Upper lobe of left lung (tissue), 6 donors: Measurements from ENCODE around the gene CDHR4. TPM values are rescaled to one million over a fixed set of nuclear protein-coding genes. Genes with fewer than 3 reads are reported as not detected.

ENCODE experiments used
- ATAC-seq, 2 donors: fragments of 200-7000 bp; cut with Tn5 transposase; one replicate each; pipeline ENCODE4 v1.9.1; 2022; ENCODE audit warnings: mild to moderate bottlenecking in 2 of 2, moderate library complexity in 2 of 2; ENCODE audit not compliant: low FRiP score in 2 of 2
- DNase-seq, 2 donors: peaks; one replicate each; pipeline ENCODE4 v3.0.0-alpha.2; 2019 to 2020
- H3K27ac ChIP-seq, 4 donors: fragments of 200-600 bp; sonication (generic); one replicate each; pipeline ENCODE4 v1.5.1; 2016 to 2019
- H3K27me3 ChIP-seq, 4 donors: fragments of 200-600 bp; sonication (generic); one replicate each; pipeline ENCODE4 v1.5.1; 2017 to 2019
- H3K36me3 ChIP-seq, 4 donors: fragments of 200-600 bp; sonication (generic); one replicate each; pipeline ENCODE4 v1.5.1; 2016 to 2019
- H3K4me1 ChIP-seq, 4 donors: fragments of 200-600 bp; sonication (generic); one replicate each; pipeline ENCODE4 v1.5.1; 2018 to 2019
- H3K4me3 ChIP-seq, 4 donors: fragments of 200-600 bp; sonication (generic); one replicate each; pipeline ENCODE4 v1.5.1; 2017 to 2019; ENCODE audit warnings: mild to moderate bottlenecking in 2 of 4, moderate library complexity in 1 of 4
- H3K9me3 ChIP-seq, 4 donors: fragments of 200-600 bp; sonication (generic); one replicate each; pipeline ENCODE4 v1.5.1; 2018 to 2019
- EP300 ChIP-seq, 4 donors: sonication (generic); formaldehyde crosslinking; IDR thresholded peaks; one replicate each; pipeline ENCODE4 v1.5.1; 2017; ENCODE audit warnings: antibody characterized with exemption in 4 of 4, control low read depth in 2 of 4
- POLR2A ChIP-seq, 4 donors: fragments of 450-650 bp; IDR thresholded peaks; one replicate each; pipeline ENCODE4 v1.5.1; 2016 to 2017; ENCODE audit warnings: antibody characterized with exemption in 4 of 4, mild to moderate bottlenecking in 2 of 4
- POLR2AphosphoS5 ChIP-seq, 2 donors: sonication (generic); formaldehyde crosslinking; IDR thresholded peaks; one replicate each; pipeline ENCODE4 v1.5.1; 2017; ENCODE audit warnings: antibody characterized with exemption in 2 of 2
- WGBS, 2 donors: methylation state at CpG; one replicate each; pipeline ENCODE4 v1.1.5; 2017 to 2018; 5-methylcytosine and 5-hydroxymethylcytosine counted together
- total RNA-seq, 6 donors: library from RNA; depleted of rRNA in 4 of 6; stranded (reverse); fragments of >200 nt in 4 of 6; gene quantifications; one replicate each; pipeline versions ENCODE4 v1.1.0 to v1.2.1, GENCODE V29; 2016 to 2021
- TF ChIP-seq, protein P1 (sequence below), 6 experiments: fragments of 450-650 bp in 4 of 6; fragments of 200-600 bp in 2 of 6; sonication (generic) in 2 of 6; IDR thresholded peaks; one replicate each; pipeline ENCODE4 v1.5.1; 2016 to 2019; ENCODE audit warnings: antibody characterized with exemption in 6 of 6
- donor health status: DM: no; HTN: no; CAD: no; lungs with moderate emphysema.
- donor health status: DM: no; HTN: yes; CAD: no; lungs with severe emphysema.

The CDHR4 gene
- total RNA-seq, 6 donors from 2014 or later, result 0.66 to 21.9 (median 7.0) TPM

DNA sequence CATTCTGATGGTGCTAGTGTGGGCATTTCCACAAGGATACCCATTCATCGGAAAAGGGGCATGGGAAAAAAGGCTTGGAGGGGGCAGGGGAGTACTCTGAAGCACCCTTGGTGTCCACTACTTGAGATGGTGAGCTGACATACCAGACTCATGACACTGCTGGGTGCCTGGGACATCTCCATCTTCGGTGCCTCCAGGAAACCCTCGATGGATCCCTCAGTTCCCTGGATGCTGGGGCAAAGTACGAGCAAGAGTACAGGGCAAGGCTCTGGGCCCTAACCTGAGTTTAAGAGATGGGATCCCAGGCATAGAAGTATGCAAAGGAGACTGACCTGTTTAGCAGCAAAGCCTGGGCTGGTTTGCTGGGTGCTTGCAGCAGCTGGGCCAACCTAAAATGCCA is 8.1 kb downstream of the CDHR4 start:
- Histone ChIP-seq H3K36me3 (no peaks in the 10 kb centered on the region), H3K9me3 (no peaks in the 10 kb centered on the region), H3K4me3 (no peak overlapping the region), H3K27me3 (no peaks in the 10 kb centered on the region), H3K27ac (no peak overlapping the region), H3K4me1 (peaks cover 6 to 9% (median 7%) of the 10 kb centered on the region in 4 donors)
- DNase-seq, result no peak
- 88 to 90% methylated on average over 1 to 4 of the region's 4 CpGs for WGBS, 2 donors
- no peak for TF ChIP-seq EP300 (IDR thresholded peaks at IDR 0.05)
- no peak for TF ChIP-seq POLR2AphosphoS5 (IDR thresholded peaks at IDR 0.05)
- TF ChIP-seq, protein P1, sequence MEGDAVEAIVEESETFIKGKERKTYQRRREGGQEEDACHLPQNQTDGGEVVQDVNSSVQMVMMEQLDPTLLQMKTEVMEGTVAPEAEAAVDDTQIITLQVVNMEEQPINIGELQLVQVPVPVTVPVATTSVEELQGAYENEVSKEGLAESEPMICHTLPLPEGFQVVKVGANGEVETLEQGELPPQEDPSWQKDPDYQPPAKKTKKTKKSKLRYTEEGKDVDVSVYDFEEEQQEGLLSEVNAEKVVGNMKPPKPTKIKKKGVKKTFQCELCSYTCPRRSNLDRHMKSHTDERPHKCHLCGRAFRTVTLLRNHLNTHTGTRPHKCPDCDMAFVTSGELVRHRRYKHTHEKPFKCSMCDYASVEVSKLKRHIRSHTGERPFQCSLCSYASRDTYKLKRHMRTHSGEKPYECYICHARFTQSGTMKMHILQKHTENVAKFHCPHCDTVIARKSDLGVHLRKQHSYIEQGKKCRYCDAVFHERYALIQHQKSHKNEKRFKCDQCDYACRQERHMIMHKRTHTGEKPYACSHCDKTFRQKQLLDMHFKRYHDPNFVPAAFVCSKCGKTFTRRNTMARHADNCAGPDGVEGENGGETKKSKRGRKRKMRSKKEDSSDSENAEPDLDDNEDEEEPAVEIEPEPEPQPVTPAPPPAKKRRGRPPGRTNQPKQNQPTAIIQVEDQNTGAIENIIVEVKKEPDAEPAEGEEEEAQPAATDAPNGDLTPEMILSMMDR (IDR thresholded peaks at IDR 0.05), result no peak
- no peak for TF ChIP-seq POLR2A (IDR thresholded peaks at IDR 0.05)
- no peak for ATAC-seq

GRCh38 chr3:49790626-49791411 is 8.9 kb downstream of the CDHR4 start:
- Histone ChIP-seq H3K36me3 (no peaks in the 10 kb centered on the region), H3K27ac (no peak overlapping the region), H3K4me1 (peaks cover 6 to 9% (median 7%) of the 10 kb centered on the region in 4 donors), H3K27me3 (no peaks in the 10 kb centered on the region), H3K4me3 (no peak overlapping the region), H3K9me3 (no peaks in the 10 kb centered on the region)
- TF ChIP-seq POLR2AphosphoS5 (IDR thresholded peaks at IDR 0.05) (no peak), POLR2A (IDR thresholded peaks at IDR 0.05) (no peak)
- DNase-seq, result no peak
- no peak for ATAC-seq
- 67 to 72% methylated on average over 9 of the region's 9 CpGs for WGBS, 2 donors

GRCh38 chr3:49788056-49788455 is 11.6 kb downstream of the CDHR4 start:
- no peak for ATAC-seq
- Histone ChIP-seq H3K36me3 (peaks cover 0 to 12% (median 0%) of the 10 kb centered on the region in 4 donors), H3K9me3 (no peaks in the 10 kb centered on the region), H3K4me3 (no peak overlapping the region), H3K27me3 (no peaks in the 10 kb centered on the region), H3K27ac (no peak overlapping the region), H3K4me1 (peaks cover 25 to 34% (median 28%) of the 10 kb centered on the region in 4 donors)
- DNase-seq, result no peak
- no peak for TF ChIP-seq EP300 (IDR thresholded peaks at IDR 0.05)
- TF ChIP-seq, protein P1 (IDR thresholded peaks at IDR 0.05), result no peak
- no peak for TF ChIP-seq POLR2AphosphoS5 (IDR thresholded peaks at IDR 0.05)
- 97 to 100% methylated on average over 2 of the region's 2 CpGs for WGBS, 2 donors

GRCh38 chr3:49787536-49787935 is 12.1 kb downstream of the CDHR4 start:
- no peak for TF ChIP-seq POLR2AphosphoS5 (IDR thresholded peaks at IDR 0.05)
- no peak for TF ChIP-seq POLR2A (IDR thresholded peaks at IDR 0.05)
- TF ChIP-seq, protein P1 (IDR thresholded peaks at IDR 0.05), result no peak
- no peak for TF ChIP-seq EP300 (IDR thresholded peaks at IDR 0.05)
- Histone ChIP-seq H3K36me3 (peaks cover 0 to 14% (median 0%) of the 10 kb centered on the region in 4 donors), H3K4me1 (peaks cover 25 to 36% (median 28%) of the 10 kb centered on the region in 4 donors), H3K27me3 (no peaks in the 10 kb centered on the region), H3K4me3 (no peak overlapping the region), H3K27ac (peak overlapping the region in 2 of 4 donors; percentile 93 to 99), H3K9me3 (no peaks in the 10 kb centered on the region)
- DNase-seq, result no peak
- no peak for ATAC-seq
- 87 to 90% methylated on average over 5 of the region's 5 CpGs for WGBS, 2 donors

- 73% methylated on average over 3 of the region's 3 CpGs for WGBS, 2 donors
- Histone ChIP-seq H3K27ac (peak overlapping the region; percentile 93 to 99 (median 96)), H3K4me1 (peaks cover 25 to 40% (median 28%) of the 10 kb centered on the region in 4 donors), H3K9me3 (no peaks in the 10 kb centered on the region), H3K4me3 (peak overlapping the region in 2 of 4 donors; percentile 87 to 88), H3K36me3 (peaks cover 0 to 18% (median 0%) of the 10 kb centered on the region in 4 donors), H3K27me3 (no peaks in the 10 kb centered on the region)
- ATAC-seq (no peak), DNase-seq (no peak)
- TF ChIP-seq, protein P1 (IDR thresholded peaks at IDR 0.05), result no peak
- TF ChIP-seq POLR2AphosphoS5 (IDR thresholded peaks at IDR 0.05), result no peak
- no peak for TF ChIP-seq POLR2A (IDR thresholded peaks at IDR 0.05)
These were observed 12.6 kb downstream of the CDHR4 start for GRCh38 chr3:49787182-49787464.
